PC-9 (cell line): ENCODE results near the gene PHF20.

Experiments used
- CTCF ChIP-seq: fragments of 200-600 bp; sonication (generic); conservative IDR thresholded peaks from 2 replicates; pipeline ENCODE4 v1.6.1; 2017; ENCODE audit warnings: mixed run types, antibody characterized with exemption, mild to moderate bottlenecking, moderate library complexity
- EZH2 ChIP-seq: fragments of 200-600 bp; sonication (generic); IDR thresholded peaks from 2 replicates; pipeline ENCODE4 v1.8.0; 2017; ENCODE audit warnings: antibody characterized with exemption, low read depth

- TF ChIP-seq CTCF (no peak), EZH2 (no peak)
Observed at GRCh38 chr20:35791821-35792220, 20.0 kb downstream of the PHF20 start.
